GM21515 (cell line): ENCODE data around the gene PLEKHA7.
"Not testable (repeated sequence)": the region's sequence is repeated elsewhere in the genome, so short reads cannot be mapped to it uniquely, and the experiment has no call there.

Source experiments
- ATAC-seq: cut with Tn5 transposase; IDR thresholded peaks from one replicate; pipeline ENCODE4 v1.9.1; 2021; ENCODE audit not compliant: unreplicated experiment

PLEKHA7 gene

GRCh38 chr11:16977136-16977993 lies 36.8 kb downstream of the PLEKHA7 start:
- ATAC-seq: no peak

GRCh38 chr11:16976379-16976778 lies 37.8 kb downstream of the PLEKHA7 start:
- ATAC-seq: no peak

- no peak for ATAC-seq
These were observed 38.3 kb downstream of the PLEKHA7 start for GRCh38 chr11:16975906-16976305.

GRCh38 chr11:16973338-16973964 lies 40.8 kb downstream of the PLEKHA7 start:
- no peak for ATAC-seq

GRCh38 chr11:16969010-16969999 lies 44.9 kb downstream of the PLEKHA7 start:
- no peak for ATAC-seq

GRCh38 chr11:16968196-16968595 lies 46.0 kb downstream of the PLEKHA7 start:
- no peak for ATAC-seq

- no peak for ATAC-seq
These were observed 47.1 kb downstream of the PLEKHA7 start for GRCh38 chr11:16966930-16967671.

- ATAC-seq: no peak
These were observed 49.7 kb downstream of the PLEKHA7 start for GRCh38 chr11:16964501-16964900.

- no peak for ATAC-seq
These were observed 50.8 kb downstream of the PLEKHA7 start for GRCh38 chr11:16963316-16963876.

GRCh38 chr11:16962589-16962988 lies 51.6 kb downstream of the PLEKHA7 start:
- not testable (repeated sequence) for ATAC-seq

- ATAC-seq: no peak
These were observed 52.1 kb downstream of the PLEKHA7 start for GRCh38 chr11:16962146-16962545.

GRCh38 chr11:16960250-16960649 lies 54.0 kb downstream of the PLEKHA7 start:
- no peak for ATAC-seq

GRCh38 chr11:16959602-16960001 lies 54.6 kb downstream of the PLEKHA7 start:
- no peak for ATAC-seq

GRCh38 chr11:16958833-16959232 lies 55.4 kb downstream of the PLEKHA7 start:
- ATAC-seq: peak; percentile 54

GRCh38 chr11:16956538-16957153 lies 57.6 kb downstream of the PLEKHA7 start:
- ATAC-seq: no peak

- no peak for ATAC-seq
These were observed 60.6 kb downstream of the PLEKHA7 start for GRCh38 chr11:16953663-16954062.

GRCh38 chr11:16946477-16947282 lies 67.5 kb downstream of the PLEKHA7 start:
- peak; percentile 61 for ATAC-seq

GRCh38 chr11:16945671-16946469 lies 68.3 kb downstream of the PLEKHA7 start:
- ATAC-seq: peak; percentile 87
